Measurements from ENCODE around the gene CHD2.
A peak's percentile ranks its signal among the peaks of the same experiment; 100 is the strongest.

Gene CHD2

DNA sequence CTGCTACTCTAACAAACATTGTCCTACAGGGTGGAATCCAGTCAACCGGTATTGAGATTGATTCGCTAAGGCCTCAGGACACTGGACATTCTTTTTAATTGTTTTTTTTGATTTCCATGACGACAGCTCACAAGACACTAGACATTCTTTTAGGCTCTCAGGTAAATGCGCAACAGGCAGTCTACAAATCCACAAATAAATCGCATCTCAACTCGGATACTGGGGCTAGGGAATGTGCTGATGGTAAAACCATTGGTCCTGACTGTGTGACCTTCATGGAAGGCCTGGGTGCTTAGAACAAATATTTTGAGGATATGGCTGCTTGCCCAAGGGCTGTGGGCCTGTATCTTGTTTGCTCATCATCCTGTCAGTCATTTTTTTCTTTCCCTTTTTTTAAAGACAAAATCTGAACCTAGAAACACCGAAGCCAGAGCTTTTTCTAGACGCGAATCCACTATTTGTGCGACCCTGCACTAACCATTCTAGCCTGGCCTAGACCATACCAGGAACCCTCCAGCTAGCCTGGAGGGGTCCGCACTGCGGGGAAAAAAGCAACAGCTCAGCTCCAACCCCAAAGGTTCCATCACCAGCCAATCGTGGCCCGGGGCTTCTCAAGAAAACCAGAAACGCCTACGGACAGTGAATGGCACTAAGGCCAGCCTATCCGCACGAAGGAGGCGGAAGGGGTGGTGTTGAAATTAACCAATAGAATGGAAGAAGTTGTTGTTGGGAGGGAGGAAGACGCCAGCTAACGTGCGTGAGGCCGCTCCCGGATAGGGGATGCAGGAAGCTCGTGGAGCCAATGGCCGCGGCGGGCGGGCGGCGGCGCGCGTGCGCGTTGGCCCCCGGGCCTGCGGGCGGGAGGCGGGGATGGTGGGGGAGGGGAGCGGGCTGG lies 18.1 kb upstream of the CHD2 start:
- DNase-seq (peak; percentile 98), ATAC-seq (peak; percentile 93)
- Mint-ChIP-seq H3K27me3 (peaks cover 2% of the 10 kb centered on the region), H3K4me3 (peak overlapping the region; percentile 81), H3K4me1 (peaks cover 56% of the 10 kb centered on the region), H3K9me3 (no peaks in the 10 kb centered on the region), H3K27ac (peak overlapping the region; percentile 96), H3K36me3 (ENCODE audit: low read depth) (peaks cover 39% of the 10 kb centered on the region)

DNA sequence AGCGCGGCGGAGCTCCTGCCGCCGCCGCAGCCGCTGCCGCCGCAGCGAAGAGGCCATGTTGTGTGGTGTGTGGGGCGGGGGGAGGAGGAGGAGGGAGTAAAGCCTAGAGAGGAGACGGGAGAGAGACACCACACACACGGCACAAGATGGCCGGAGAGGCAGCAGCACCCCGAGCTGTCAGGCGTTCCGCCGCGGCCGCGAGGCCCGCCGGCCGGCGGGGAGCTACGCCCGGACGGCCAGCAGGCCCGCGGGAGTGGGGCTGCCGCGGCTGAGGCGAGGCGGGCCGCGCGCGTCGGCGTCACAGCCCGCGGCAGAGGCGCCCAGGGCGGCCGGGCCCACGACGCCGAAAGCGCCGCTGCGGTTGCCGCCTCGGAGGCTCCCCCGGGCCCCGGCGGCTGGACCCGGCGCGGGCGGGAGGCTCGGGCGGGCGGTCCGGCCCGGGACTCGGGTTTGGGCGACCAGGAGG lies 17.4 kb upstream of the CHD2 start:
- peaks cover 44% of the 10 kb centered on the region for H3K36me3 Mint-ChIP-seq (ENCODE audit: low read depth)
- peak overlapping the region; percentile 94 for H3K4me3 Mint-ChIP-seq
- H3K9me3 Mint-ChIP-seq = no peaks in the 10 kb centered on the region
- peaks cover 56% of the 10 kb centered on the region for H3K4me1 Mint-ChIP-seq
- DNase-seq (no peak), ATAC-seq (peak; percentile 85)
- H3K27ac Mint-ChIP-seq = peak overlapping the region; percentile 96
- H3K27me3 Mint-ChIP-seq = peaks cover 2% of the 10 kb centered on the region

DNA sequence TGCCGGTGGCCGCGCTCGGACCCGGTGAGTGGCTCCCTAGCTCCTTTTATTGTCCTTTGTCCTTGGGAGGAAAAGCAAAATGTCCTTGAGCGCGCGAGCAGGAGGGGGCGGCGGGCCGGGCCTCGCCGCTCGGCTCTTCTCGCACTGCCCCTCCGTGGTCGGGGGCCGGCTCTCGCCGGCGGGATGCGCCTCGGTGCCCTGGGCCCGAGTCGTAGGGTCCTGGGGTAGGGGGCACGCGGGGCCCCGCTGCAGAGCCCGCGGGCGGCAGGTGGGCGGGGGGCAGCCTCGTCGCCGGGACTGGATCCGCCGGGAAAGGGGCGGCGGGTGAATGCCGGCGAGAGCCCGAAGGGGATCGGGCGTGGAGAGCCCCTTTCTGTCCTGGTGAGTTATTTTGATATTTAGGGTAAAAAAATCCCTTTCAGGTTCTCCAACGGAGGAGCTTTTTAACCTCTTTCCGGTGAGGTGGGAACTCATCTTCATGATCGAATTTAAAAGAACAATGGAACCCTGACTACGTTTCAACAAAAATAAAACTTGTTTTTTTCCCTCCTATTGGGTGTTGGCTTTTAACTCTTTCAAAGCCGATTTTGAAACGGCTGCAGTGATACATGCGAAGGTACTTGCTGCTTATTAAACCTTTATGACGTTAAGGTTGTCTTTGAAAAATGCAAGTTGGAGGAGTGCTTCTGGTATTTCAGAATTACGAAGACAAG lies 16.8 kb upstream of the CHD2 start:
- peaks cover 62% of the 10 kb centered on the region for H3K4me1 Mint-ChIP-seq
- peaks cover 48% of the 10 kb centered on the region for H3K36me3 Mint-ChIP-seq (ENCODE audit: low read depth)
- peak overlapping the region; percentile 94 for H3K4me3 Mint-ChIP-seq
- ATAC-seq (no peak), DNase-seq (peak; percentile 37)
- H3K27me3 Mint-ChIP-seq = peaks cover 2% of the 10 kb centered on the region
- H3K27ac Mint-ChIP-seq = peak overlapping the region; percentile 98
- no peaks in the 10 kb centered on the region for H3K9me3 Mint-ChIP-seq

DNA sequence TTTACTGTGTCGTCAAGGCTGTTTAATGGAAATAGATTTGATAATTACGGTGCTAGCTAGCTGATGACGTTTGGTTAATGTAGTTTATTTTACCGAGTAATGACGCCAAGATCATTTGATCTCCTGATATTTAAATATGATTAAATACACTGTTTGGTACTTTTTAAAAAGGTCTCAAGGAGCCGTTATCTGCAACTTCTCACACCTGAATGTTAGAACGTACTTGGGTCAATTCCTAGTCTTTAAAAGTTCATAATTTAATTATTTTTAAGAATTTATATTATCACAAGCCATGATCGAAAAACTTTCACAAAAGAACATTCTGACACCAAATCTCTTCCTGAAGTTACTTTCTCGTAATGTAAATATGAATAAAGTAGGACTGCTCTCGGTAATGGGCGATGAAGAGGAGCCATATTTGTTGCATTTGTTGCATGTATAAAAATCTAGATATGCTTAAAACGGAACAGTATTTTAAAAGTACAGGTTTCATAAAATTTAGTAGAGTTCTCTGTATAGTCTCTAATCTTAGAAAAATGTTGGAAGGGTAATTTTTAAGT lies 16.2 kb upstream of the CHD2 start:
- Mint-ChIP-seq H3K36me3 (ENCODE audit: low read depth) (peaks cover 53% of the 10 kb centered on the region), H3K4me3 (peak overlapping the region; percentile 94), H3K27ac (peak overlapping the region; percentile 98), H3K4me1 (peaks cover 66% of the 10 kb centered on the region), H3K9me3 (no peaks in the 10 kb centered on the region), H3K27me3 (peaks cover 2% of the 10 kb centered on the region)
- ATAC-seq (no peak), DNase-seq (no peak)

DNA sequence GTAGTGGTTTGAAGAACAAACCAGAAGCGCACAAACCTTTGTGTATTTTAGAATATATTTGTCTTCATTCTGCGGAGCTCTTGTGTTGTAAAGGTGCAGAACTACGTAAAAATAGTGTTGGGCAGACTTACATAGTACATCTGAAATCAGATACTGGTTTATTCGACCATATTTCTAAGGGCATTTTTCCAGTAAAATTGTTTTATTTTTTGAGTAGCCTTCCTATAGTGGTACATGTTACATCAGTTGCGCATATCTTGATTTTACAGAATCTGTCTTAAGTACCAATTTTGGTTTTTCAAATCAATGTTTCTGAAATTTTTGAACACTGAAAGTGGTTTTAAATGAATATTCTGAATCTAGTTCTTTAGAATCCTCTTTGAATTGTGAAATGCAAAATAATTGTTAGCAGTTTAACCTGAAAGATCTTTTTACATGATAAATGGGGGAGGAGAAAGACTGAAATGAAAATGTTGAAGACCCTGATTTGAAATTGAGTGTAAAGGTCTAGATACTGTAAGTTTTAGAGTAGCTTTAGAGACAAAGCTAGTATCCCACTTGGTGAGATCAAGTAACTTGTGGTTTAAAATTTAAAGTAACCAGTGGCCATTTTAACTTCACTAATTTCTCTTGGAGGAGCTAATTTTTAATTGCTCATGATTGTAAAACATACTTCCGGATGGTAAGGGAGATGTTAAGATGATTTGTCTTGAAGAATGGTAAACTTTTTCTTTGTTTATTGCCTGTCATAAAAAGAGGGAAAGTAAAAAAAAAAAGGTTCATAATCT lies 15.5 kb upstream of the CHD2 start:
- Mint-ChIP-seq H3K27me3 (peaks cover 2% of the 10 kb centered on the region), H3K27ac (peak overlapping the region; percentile 98), H3K4me1 (peaks cover 66% of the 10 kb centered on the region), H3K9me3 (no peaks in the 10 kb centered on the region), H3K36me3 (ENCODE audit: low read depth) (peaks cover 57% of the 10 kb centered on the region), H3K4me3 (peak overlapping the region; percentile 94)
- DNase-seq (no peak), ATAC-seq (no peak)

DNA sequence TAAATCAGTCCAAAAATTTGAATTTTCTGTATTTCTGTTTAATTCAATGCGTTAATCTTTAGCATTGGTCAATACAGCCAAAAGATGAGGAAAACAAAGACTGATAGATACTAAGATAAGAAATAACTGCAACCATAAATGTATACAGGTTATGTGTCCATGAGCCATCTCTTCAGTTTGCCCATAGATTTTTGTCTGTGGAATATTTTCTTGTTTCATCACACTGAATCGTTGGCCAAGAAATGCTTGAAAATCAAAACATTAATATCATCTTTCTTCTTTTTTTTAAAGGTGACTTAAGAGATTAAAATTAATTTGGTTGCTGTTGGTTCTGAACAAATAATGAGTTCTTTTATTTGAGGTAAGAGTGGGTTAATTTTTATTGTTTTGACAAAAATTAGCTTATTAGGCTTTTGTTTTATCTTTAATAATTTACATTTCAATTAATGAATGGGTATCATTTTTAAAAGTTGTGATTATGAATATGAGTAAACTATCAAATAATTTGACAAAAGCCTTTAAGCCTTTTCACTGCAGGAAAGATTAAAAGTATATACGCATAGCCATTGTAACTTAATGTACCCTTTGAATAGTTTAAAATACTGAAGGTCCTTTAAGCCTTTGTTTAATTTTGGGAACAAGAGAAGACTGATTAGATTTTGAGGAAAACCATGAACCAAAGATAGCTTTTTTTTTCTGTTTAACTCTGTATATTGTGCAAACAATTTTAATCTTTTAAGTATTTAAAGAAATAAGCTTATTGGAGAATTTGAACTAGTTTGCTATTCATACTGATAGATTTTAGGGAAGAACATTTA lies 14.7 kb upstream of the CHD2 start:
- Mint-ChIP-seq H3K9me3 (no peaks in the 10 kb centered on the region), H3K36me3 (ENCODE audit: low read depth) (peaks cover 63% of the 10 kb centered on the region), H3K4me3 (peak overlapping the region; percentile 94), H3K27me3 (peaks cover 2% of the 10 kb centered on the region), H3K27ac (peak overlapping the region; percentile 98), H3K4me1 (peaks cover 65% of the 10 kb centered on the region)
- ATAC-seq (no peak), DNase-seq (no peak)

DNA sequence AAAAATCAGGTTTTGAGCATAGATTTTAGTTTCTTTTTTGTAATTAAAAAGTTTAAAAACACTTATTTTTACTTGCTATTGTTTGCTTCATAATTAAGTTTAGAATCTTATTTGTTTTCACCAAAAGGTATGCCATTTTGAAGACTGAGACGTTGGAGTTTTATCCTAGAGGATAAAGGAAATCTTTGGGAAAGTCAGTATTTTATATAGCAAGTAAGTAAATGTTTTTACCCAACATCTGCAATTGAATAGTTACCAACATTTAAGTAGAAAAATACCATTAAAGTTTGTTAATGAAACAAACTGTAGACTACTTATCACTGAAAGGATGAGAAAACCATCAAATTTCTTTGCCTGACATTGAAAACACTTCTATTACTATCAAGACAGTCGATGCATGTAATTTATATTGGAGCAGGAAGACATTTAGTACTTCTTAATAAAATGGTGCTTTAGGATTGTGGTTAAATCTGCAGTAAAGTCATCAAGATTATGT lies 14.0 kb upstream of the CHD2 start:
- Mint-ChIP-seq H3K27ac (peak overlapping the region; percentile 83), H3K27me3 (peaks cover 2% of the 10 kb centered on the region), H3K36me3 (ENCODE audit: low read depth) (peaks cover 69% of the 10 kb centered on the region), H3K4me3 (peak overlapping the region; percentile 94), H3K9me3 (no peaks in the 10 kb centered on the region), H3K4me1 (peaks cover 65% of the 10 kb centered on the region)
- no peak for ATAC-seq
- no peak for DNase-seq

DNA sequence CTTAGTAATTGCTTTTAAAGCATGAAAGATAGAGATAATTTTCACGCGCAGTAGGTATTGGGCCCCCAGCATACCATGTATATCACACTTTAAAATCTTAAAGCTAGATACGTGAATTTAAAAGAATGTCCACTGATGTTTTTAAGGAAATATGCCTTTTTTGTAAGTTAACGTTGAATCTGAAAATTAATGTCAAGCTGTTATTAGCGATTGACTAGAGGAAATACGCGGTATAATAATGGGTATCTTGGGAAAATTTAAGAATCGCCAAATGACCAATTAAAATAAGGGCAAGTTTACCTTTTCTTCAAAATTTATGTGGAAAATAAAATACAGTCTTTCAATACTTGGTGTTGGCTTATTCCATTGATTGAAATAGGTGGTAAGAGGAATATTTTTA lies 13.3 kb upstream of the CHD2 start:
- Mint-ChIP-seq H3K4me1 (peaks cover 65% of the 10 kb centered on the region), H3K27me3 (peaks cover 2% of the 10 kb centered on the region), H3K36me3 (ENCODE audit: low read depth) (peaks cover 76% of the 10 kb centered on the region), H3K9me3 (no peaks in the 10 kb centered on the region), H3K27ac (peak overlapping the region; percentile 83), H3K4me3 (peak overlapping the region; percentile 94)
- DNase-seq (no peak), ATAC-seq (no peak)

DNA sequence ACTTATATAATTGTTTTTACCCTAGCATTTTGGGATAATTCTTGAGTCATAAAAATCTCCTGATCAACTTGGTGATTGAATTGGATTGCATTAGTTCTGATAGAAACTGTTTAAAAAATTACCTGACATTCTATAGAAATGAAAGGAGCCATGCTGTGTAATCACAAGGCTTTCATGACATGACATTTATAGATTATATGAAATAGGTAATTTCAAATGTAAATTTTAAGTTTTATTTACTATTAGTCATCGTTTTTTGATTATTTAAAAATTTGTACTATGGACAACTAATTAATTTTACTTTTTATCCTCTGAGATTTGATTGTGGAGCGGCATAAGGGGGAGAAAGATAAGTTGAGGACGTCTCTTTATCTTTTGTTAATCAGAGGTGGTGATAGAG lies 12.3 kb upstream of the CHD2 start:
- Mint-ChIP-seq H3K4me3 (peak overlapping the region; percentile 94), H3K36me3 (ENCODE audit: low read depth) (peaks cover 82% of the 10 kb centered on the region), H3K27ac (peak overlapping the region; percentile 85), H3K27me3 (no peaks in the 10 kb centered on the region), H3K4me1 (peaks cover 68% of the 10 kb centered on the region), H3K9me3 (no peaks in the 10 kb centered on the region)
- ATAC-seq = no peak
- DNase-seq = no peak

DNA sequence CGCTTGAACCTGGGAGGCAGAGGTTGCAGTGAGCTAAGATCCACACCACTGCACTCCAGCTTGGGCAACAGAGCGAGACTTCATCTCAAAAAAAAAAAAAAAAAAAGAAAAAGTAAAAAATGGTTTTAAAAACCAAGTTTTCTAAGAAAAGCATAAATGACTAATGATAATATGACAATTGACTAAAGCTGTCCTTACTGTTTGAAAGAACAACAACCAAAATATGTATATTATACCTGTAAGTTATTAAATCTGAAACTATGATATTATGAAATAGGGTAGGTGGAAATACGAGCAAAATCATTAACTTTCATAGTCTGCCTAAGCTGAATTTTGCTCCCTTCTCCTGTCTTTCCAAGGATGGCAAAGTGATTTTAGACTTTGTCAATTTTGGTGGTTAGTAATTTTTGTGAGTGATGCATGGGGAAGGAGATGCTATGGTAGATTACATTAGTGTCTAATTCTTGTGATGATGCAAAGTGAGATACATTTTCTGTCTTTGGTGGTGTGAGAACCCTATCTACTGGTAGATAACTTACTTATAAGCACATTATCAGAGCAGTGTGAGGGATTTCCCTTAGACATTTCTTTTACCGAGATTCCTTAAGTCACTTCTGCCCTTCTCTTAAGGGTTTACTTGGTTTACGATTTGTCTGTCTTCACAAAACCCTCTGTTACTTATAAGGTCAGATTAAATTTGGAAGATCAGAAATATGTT lies 10.6 kb upstream of the CHD2 start:
- Mint-ChIP-seq H3K27ac (peak overlapping the region; percentile 81), H3K4me3 (peak overlapping the region; percentile 53), H3K27me3 (no peaks in the 10 kb centered on the region), H3K36me3 (ENCODE audit: low read depth) (peaks cover 82% of the 10 kb centered on the region), H3K4me1 (peaks cover 81% of the 10 kb centered on the region), H3K9me3 (no peaks in the 10 kb centered on the region)
- ATAC-seq (peak; percentile 81), DNase-seq (no peak)

DNA sequence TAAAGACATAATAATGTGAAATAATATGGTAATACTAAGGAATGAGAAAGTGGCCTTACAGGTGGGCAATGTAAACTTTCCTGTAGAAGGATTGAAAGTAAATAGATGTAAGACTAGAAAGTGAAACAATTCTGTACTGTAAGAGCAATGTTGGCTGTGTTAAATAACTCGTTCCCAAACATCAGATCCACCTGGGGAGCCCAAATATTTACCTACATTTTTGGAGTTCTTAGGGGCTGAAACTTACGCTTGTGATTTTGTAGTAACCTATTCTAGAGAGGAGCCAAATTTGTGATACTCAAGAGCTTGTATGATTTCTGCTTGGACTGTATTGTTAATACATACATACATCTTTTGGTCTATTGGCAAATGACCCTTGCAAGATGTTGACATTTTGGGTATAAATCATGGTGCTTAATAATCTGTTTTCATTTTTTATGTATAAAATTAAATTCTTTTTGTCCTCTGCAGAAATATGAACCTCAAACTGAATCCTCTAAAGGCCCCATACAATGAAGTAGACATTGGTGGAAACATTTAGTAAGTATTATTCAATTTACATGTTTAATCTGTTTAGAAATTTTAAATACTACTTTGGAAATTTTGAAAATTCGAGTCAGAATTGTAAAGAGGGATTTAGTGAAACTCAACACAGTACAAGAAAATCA lies 8.5 kb upstream of the CHD2 start:
- Mint-ChIP-seq H3K4me3 (peak overlapping the region; percentile 55), H3K9me3 (no peaks in the 10 kb centered on the region), H3K27ac (peak overlapping the region; percentile 86), H3K4me1 (peaks cover 91% of the 10 kb centered on the region), H3K36me3 (ENCODE audit: low read depth) (peaks cover 80% of the 10 kb centered on the region), H3K27me3 (no peaks in the 10 kb centered on the region)
- ATAC-seq (no peak), DNase-seq (no peak)

DNA sequence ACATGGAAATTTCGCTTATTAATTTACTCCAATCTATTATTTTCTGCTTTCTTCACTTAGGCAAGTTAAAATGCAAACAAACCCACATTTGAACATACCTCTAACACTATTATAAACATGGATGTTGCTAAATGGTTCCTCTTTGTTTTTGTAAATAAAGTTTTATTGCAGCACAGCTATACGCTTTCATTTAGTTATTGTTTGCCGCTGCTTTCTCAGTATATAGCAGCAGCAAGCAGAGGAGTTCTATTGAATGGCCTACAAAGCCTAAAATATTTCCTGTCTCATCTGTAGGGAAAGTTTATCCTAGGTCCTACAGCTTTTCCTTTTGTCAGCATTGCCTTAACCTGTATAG lies 7.9 kb upstream of the CHD2 start:
- peaks cover 91% of the 10 kb centered on the region for H3K4me1 Mint-ChIP-seq
- H3K9me3 Mint-ChIP-seq = no peaks in the 10 kb centered on the region
- H3K4me3 Mint-ChIP-seq = peak overlapping the region; percentile 46
- no peaks in the 10 kb centered on the region for H3K27me3 Mint-ChIP-seq
- DNase-seq = no peak
- ATAC-seq = no peak
- peak overlapping the region; percentile 86 for H3K27ac Mint-ChIP-seq
- H3K36me3 Mint-ChIP-seq (ENCODE audit: low read depth) = peaks cover 80% of the 10 kb centered on the region

All from activated naive CD8-positive, alpha-beta T cell treated with anti-CD3 and anti-CD28 coated beads, Interleukin-2, amount 50 U/mL, for 24 hours (primary cell).